OCI-LY1 (cell line): ENCODE results near the gene TIGD7.

Source experiments
- H2AFZ ChIP-seq: fragments of 200-600 bp; sonication (generic), shearing (Covaris generic); 2 replicates; pipeline ENCODE4 v1.6.0; 2014; ENCODE audit warnings: antibody characterized with exemption, mild to moderate bottlenecking, low read length
- H3F3A ChIP-seq: fragments of 200-600 bp; sonication (generic), shearing (Covaris generic); 2 replicates; pipeline ENCODE4 v1.6.0; 2014; ENCODE audit warnings: mild to moderate bottlenecking, antibody characterized with exemption, low read length, moderate library complexity; ENCODE audit not compliant: insufficient read depth
- H3K27ac ChIP-seq: fragments of 200-600 bp; sonication (generic); 2 replicates; pipeline ENCODE4 v1.5.1; 2014; ENCODE audit warnings: low read length, mixed run types, mild to moderate bottlenecking, low read depth; ENCODE audit not compliant: poor library complexity, severe bottlenecking
- H3K27me3 ChIP-seq: fragments of 200-600 bp; sonication (generic); 2 replicates; pipeline ENCODE4 v1.6.0; 2014; ENCODE audit warnings: antibody characterized with exemption, mild to moderate bottlenecking, low read length, moderate library complexity; ENCODE audit not compliant: insufficient read depth
- H3K36me3 ChIP-seq: fragments of 200-600 bp; sonication (generic); 2 replicates; pipeline ENCODE4 v1.6.1; 2014; ENCODE audit warnings: mild to moderate bottlenecking, antibody characterized with exemption, low read length, moderate library complexity, mixed read lengths; ENCODE audit not compliant: insufficient read depth
- H3K4me1 ChIP-seq: fragments of 200-600 bp; sonication (generic); 2 replicates; pipeline ENCODE4 v1.5.1; 2014; ENCODE audit warnings: mild to moderate bottlenecking, low read length, moderate library complexity; ENCODE audit not compliant: insufficient read depth, severe bottlenecking
- H3K4me2 ChIP-seq: fragments of 200-600 bp; sonication (generic), shearing (Covaris generic); 2 replicates; pipeline ENCODE4 v1.6.1; 2014; ENCODE audit warnings: low read length
- H3K4me3 ChIP-seq: fragments of 200-600 bp; sonication (generic); 2 replicates; pipeline ENCODE4 v1.5.1; 2014; ENCODE audit warnings: low read length, low read depth, mild to moderate bottlenecking, mixed read lengths; ENCODE audit not compliant: poor library complexity, severe bottlenecking
- H3K79me2 ChIP-seq: fragments of 200-600 bp; shearing (Covaris generic); 2 replicates; pipeline ENCODE4 v1.6.1; 2016; ENCODE audit warnings: mixed run types, low read length, mixed read lengths; ENCODE audit not compliant: insufficient read depth
- H3K9ac ChIP-seq: fragments of 200-600 bp; sonication (generic), shearing (Covaris generic); 2 replicates; pipeline ENCODE4 v1.6.1; 2014; ENCODE audit warnings: mild to moderate bottlenecking, low read length, mixed read lengths
- H3K9me2 ChIP-seq: fragments of 200-600 bp; sonication (generic), shearing (Covaris generic); 2 replicates; pipeline ENCODE4 v1.6.1; 2014; ENCODE audit warnings: low read depth, mild to moderate bottlenecking, low read length, mixed read lengths
- H3K9me3 ChIP-seq: fragments of 200-600 bp; shearing (Covaris generic); 2 replicates; pipeline ENCODE4 v1.6.1; 2014; ENCODE audit warnings: low read length, mixed read lengths
- H4K20me1 ChIP-seq: fragments of 200-600 bp; sonication (generic), shearing (Covaris generic); 2 replicates; pipeline ENCODE4 v1.6.0; 2016; ENCODE audit warnings: mild to moderate bottlenecking, low read length; ENCODE audit not compliant: insufficient read depth
- EZH2 ChIP-seq: fragments of 200-600 bp; sonication (generic), shearing (Covaris generic); IDR thresholded peaks from 2 replicates; pipeline ENCODE4 v1.8.0; 2017; ENCODE audit warnings: borderline replicate concordance, mixed run types, mild to moderate bottlenecking, antibody characterized with exemption, low read length, moderate library complexity, mixed read lengths
- TF ChIP-seq, protein P1 (sequence below): fragments of 200-600 bp; sonication (generic), shearing (Covaris generic); IDR thresholded peaks from 2 replicates; pipeline ENCODE4 v1.5.1; 2017; ENCODE audit warnings: mild to moderate bottlenecking, antibody characterized with exemption, low read length, moderate library complexity, mixed read lengths

The TIGD7 gene

DNA sequence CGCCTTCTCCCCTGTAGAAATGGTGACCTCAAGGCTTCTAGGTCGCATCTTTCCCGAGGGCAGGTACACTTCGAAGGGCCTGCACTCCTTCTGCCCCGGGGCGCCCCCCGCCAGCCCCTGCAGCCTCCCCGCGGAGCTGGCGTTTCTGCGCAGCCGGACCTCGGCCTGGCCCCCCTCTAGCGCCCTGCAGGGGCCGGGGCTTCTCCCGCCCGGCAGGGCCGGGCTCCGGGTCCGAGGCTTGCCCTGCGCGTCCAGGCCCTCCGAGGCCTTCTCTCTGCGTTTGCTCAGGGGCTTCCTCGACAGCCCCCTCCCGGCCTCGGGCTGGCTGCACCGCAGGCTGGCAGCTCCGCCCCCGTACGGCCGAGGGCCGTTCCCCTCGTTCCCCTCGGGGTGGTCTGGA lies 50.9 kb downstream of the TIGD7 start:
- H3K4me1 ChIP-seq = no peaks in the 10 kb centered on the region
- H3K4me2 ChIP-seq = no peak overlapping the region
- no peaks in the 10 kb centered on the region for H3K9me2 ChIP-seq
- no peak overlapping the region for H2AFZ ChIP-seq
- H3F3A ChIP-seq = no peaks in the 10 kb centered on the region
- H4K20me1 ChIP-seq = no peaks in the 10 kb centered on the region
- no peaks in the 10 kb centered on the region for H3K79me2 ChIP-seq
- H3K27me3 ChIP-seq = peaks cover 3% of the 10 kb centered on the region; the same call in 1 of the 2 replicates
- H3K4me3 ChIP-seq = no peak overlapping the region
- no peaks in the 10 kb centered on the region for H3K36me3 ChIP-seq
- TF ChIP-seq, protein P1, sequence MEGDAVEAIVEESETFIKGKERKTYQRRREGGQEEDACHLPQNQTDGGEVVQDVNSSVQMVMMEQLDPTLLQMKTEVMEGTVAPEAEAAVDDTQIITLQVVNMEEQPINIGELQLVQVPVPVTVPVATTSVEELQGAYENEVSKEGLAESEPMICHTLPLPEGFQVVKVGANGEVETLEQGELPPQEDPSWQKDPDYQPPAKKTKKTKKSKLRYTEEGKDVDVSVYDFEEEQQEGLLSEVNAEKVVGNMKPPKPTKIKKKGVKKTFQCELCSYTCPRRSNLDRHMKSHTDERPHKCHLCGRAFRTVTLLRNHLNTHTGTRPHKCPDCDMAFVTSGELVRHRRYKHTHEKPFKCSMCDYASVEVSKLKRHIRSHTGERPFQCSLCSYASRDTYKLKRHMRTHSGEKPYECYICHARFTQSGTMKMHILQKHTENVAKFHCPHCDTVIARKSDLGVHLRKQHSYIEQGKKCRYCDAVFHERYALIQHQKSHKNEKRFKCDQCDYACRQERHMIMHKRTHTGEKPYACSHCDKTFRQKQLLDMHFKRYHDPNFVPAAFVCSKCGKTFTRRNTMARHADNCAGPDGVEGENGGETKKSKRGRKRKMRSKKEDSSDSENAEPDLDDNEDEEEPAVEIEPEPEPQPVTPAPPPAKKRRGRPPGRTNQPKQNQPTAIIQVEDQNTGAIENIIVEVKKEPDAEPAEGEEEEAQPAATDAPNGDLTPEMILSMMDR = no peak
- no peak for TF ChIP-seq EZH2
- no peak overlapping the region for H3K27ac ChIP-seq
- no peaks in the 10 kb centered on the region for H3K9me3 ChIP-seq
- H3K9ac ChIP-seq = no peak overlapping the region

DNA sequence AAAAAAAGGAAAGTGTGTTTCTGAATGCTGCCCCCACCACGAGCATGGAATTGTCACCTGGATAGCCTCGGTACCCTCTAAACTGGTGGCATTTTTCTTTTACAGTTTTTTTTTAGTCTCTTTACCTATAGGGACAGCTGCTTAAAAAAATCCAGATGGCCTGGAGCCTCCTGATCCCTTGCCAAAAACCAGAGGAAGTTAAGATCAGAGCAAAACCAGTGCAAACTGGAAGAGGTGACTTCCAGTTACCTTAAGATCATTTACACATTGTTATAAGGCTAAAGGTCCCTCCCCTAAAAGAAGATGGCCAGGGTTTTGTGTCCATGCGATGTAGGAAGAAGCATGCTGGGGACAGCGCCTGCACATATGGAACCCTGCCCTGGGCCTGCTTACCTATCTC lies 52.3 kb downstream of the TIGD7 start:
- Histone ChIP-seq H3K9me2 (no peaks in the 10 kb centered on the region), H3K4me3 (no peak overlapping the region), H3K9ac (no peak overlapping the region), H4K20me1 (no peaks in the 10 kb centered on the region), H3K36me3 (no peaks in the 10 kb centered on the region), H2AFZ (no peak overlapping the region), H3K27ac (no peak overlapping the region), H3F3A (no peaks in the 10 kb centered on the region), H3K27me3 (0 out of 2 replicates have a peak, but pooled peaks cover 3% of the 10 kb centered on the region), H3K9me3 (no peaks in the 10 kb centered on the region), H3K4me1 (no peaks in the 10 kb centered on the region), H3K4me2 (no peak overlapping the region), H3K79me2 (no peaks in the 10 kb centered on the region)
- TF ChIP-seq EZH2 = no peak
- TF ChIP-seq, protein P1 = no peak

DNA sequence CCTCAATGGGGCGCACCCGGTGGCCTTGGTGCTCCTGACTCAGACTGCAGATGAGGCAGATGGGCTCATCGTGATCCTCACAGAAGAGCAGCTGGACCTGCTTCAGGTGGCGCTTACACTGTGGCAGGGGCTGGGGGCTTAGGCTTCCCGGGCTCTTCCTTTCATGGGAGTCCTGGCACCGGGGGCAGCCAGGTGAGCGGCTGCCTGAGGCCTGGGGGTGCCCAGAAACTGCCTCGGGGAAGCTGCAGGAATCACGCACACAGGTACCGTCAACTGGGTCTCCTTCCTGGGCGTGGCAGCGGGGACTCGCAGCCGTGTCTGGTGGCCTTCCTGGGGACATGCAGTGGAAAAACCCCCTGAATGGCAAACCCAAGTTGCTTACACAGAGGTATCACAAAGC lies 55.8 kb downstream of the TIGD7 start:
- Histone ChIP-seq H3K79me2 (no peaks in the 10 kb centered on the region), H2AFZ (no peak overlapping the region), H3K4me3 (no peak overlapping the region), H3K9me2 (no peaks in the 10 kb centered on the region), H3K4me2 (no peak overlapping the region), H3K36me3 (no peaks in the 10 kb centered on the region), H3K4me1 (no peaks in the 10 kb centered on the region), H3K9me3 (no peaks in the 10 kb centered on the region), H3K27me3 (no peaks in the 10 kb centered on the region; the same call in 1 of the 2 replicates), H3K9ac (no peak overlapping the region), H3K27ac (no peak overlapping the region), H3F3A (no peaks in the 10 kb centered on the region), H4K20me1 (no peaks in the 10 kb centered on the region)
- TF ChIP-seq EZH2 = no peak
- TF ChIP-seq, protein P1 = no peak
